Neural cell (in vitro differentiated cells): ENCODE data around the gene POMGNT2. TPM values are rescaled to one million over a fixed set of nuclear protein-coding genes. Genes with fewer than 3 reads are reported as not detected.

Source experiments
- H2AFZ ChIP-seq: fragments of 200-600, 300-800 bp; sonication (generic), shearing (Covaris generic); 2 replicates; pipeline ENCODE4 v1.6.0; 2014; ENCODE audit warnings: low read depth, mild to moderate bottlenecking, antibody characterized with exemption, low read length, moderate library complexity
- H3F3A ChIP-seq: fragments of 200-600 bp; shearing (Covaris generic); 2 replicates; pipeline ENCODE4 v1.6.1; 2016; ENCODE audit warnings: mild to moderate bottlenecking, moderate library complexity, mixed read lengths, antibody characterized with exemption, low read length; ENCODE audit not compliant: insufficient read depth, poor library complexity, severe bottlenecking
- H3K27ac ChIP-seq: fragments of 200-600, 300-800 bp; sonication (generic), shearing (Covaris generic); 2 replicates; pipeline ENCODE4 v1.5.1; 2014; ENCODE audit warnings: mild to moderate bottlenecking, low read length, moderate library complexity
- H3K27me3 ChIP-seq: fragments of 300-800, 200-600 bp; sonication (generic), shearing (Covaris generic); 2 replicates; pipeline ENCODE4 v1.6.0; 2014; ENCODE audit warnings: mild to moderate bottlenecking, low read depth, low read length, moderate library complexity; ENCODE audit not compliant: insufficient read depth
- H3K36me3 ChIP-seq: fragments of 300-800, 200-600 bp; sonication (generic), shearing (Covaris generic); 2 replicates; pipeline ENCODE4 v1.5.1; 2014; ENCODE audit warnings: mild to moderate bottlenecking, antibody characterized with exemption, low read length, moderate library complexity; ENCODE audit not compliant: insufficient read depth
- H3K4me2 ChIP-seq: fragments of 300-800, 200-600 bp; sonication (generic), shearing (Covaris generic); 2 replicates; pipeline ENCODE4 v1.6.0; 2014; ENCODE audit warnings: mild to moderate bottlenecking, low read length
- H3K4me3 ChIP-seq: fragments of 300-800, 200-600 bp; sonication (generic), shearing (Covaris generic); 2 replicates; pipeline ENCODE4 v1.5.1; 2014; ENCODE audit warnings: mild to moderate bottlenecking, low read length, moderate library complexity
- H3K79me2 ChIP-seq: fragments of 200-600 bp; shearing (Covaris generic); replicated peaks from 2 replicates; pipeline ENCODE4 v1.6.0; 2014; ENCODE audit warnings: mild to moderate bottlenecking, low read length, moderate library complexity; ENCODE audit not compliant: insufficient read depth
- H3K9ac ChIP-seq: fragments of 300-800, 200-600 bp; sonication (generic), shearing (Covaris generic); 2 replicates; pipeline ENCODE4 v1.6.1; 2016; ENCODE audit warnings: mild to moderate bottlenecking, low read length, mixed read lengths
- H3K9me2 ChIP-seq: fragments of 200-600 bp; shearing (Covaris generic); 2 replicates; pipeline ENCODE4 v1.6.1; 2016; ENCODE audit warnings: mild to moderate bottlenecking, low read length, mixed read lengths; ENCODE audit not compliant: insufficient read depth
- H3K9me3 ChIP-seq: fragments of 200-600, 300-800 bp; sonication (generic), shearing (Covaris generic); 2 replicates; pipeline ENCODE4 v1.6.1; 2016; ENCODE audit warnings: mild to moderate bottlenecking, mixed run types, low read length, moderate library complexity, mixed read lengths
- H4K20me1 ChIP-seq: fragments of 200-600 bp; shearing (Covaris generic); 2 replicates; pipeline ENCODE4 v1.6.1; 2016; ENCODE audit warnings: mild to moderate bottlenecking, mixed run types; ENCODE audit not compliant: insufficient read depth
- CTCF ChIP-seq: fragments of 450-650 bp; IDR thresholded peaks from 2 replicates; pipeline ENCODE4 v1.5.1; 2014; ENCODE audit warnings: antibody characterized with exemption, mild to moderate bottlenecking, moderate library complexity; ENCODE audit not compliant: poor library complexity, severe bottlenecking
- EP300 ChIP-seq: fragments of 450-650 bp; conservative IDR thresholded peaks from 2 replicates; pipeline ENCODE4 v1.6.1; 2014; ENCODE audit warnings: antibody characterized with exemption, mild to moderate bottlenecking, moderate library complexity; ENCODE audit not compliant: poor library complexity, severe bottlenecking
- EZH2 ChIP-seq: fragments of 200-600, 300-800 bp; shearing (Covaris generic), sonication (generic); IDR thresholded peaks from 2 replicates; pipeline ENCODE4 v1.6.1; 2014; ENCODE audit warnings: antibody characterized with exemption, low read length, borderline replicate concordance, mild to moderate bottlenecking; ENCODE audit not compliant: insufficient read depth, poor library complexity, severe bottlenecking
- MXI1 ChIP-seq: fragments of 450-650 bp; conservative IDR thresholded peaks from 2 replicates; pipeline ENCODE4 v1.6.1; 2014; ENCODE audit warnings: antibody characterized with exemption, mild to moderate bottlenecking; ENCODE audit not compliant: poor library complexity, severe bottlenecking
- POLR2AphosphoS5 ChIP-seq: IDR thresholded peaks from 2 replicates; pipeline ENCODE4 v1.6.1; 2012
- RAD21 ChIP-seq: fragments of 450-650 bp; conservative IDR thresholded peaks from 2 replicates; pipeline ENCODE4 v1.6.1; 2014; ENCODE audit warnings: antibody characterized with exemption, mild to moderate bottlenecking, moderate library complexity
- REST ChIP-seq: IDR thresholded peaks from 2 replicates; pipeline ENCODE4 v1.6.1; 2012; ENCODE audit warnings: borderline replicate concordance
- SMC3 ChIP-seq: fragments of 450-650 bp; conservative IDR thresholded peaks from 2 replicates; pipeline ENCODE4 v1.6.1; 2014; ENCODE audit warnings: antibody characterized with exemption, mild to moderate bottlenecking, moderate library complexity; ENCODE audit not compliant: poor library complexity
- TAF1 ChIP-seq: IDR thresholded peaks from 2 replicates; pipeline ENCODE4 v1.6.1; 2012; ENCODE audit warnings: low read depth
- polyA plus RNA-seq: library from polyadenylated mRNA; depleted of rRNA; stranded (reverse); fragments of >200 nt; gene quantifications from 2 replicates; pipeline ENCODE4 v1.2.3, GENCODE V29; 2014

Gene POMGNT2
- polyA plus RNA-seq, 1 donor from 2014 or later: 25.7 TPM

- Histone ChIP-seq H3K27ac (no peak overlapping the region), H2AFZ (no peak overlapping the region), H3K9me2 (no peaks in the 10 kb centered on the region), H3K79me2 (no peaks in the 10 kb centered on the region), H3K36me3 (no peaks in the 10 kb centered on the region), H3K4me2 (no peak overlapping the region), H3K9ac (no peak overlapping the region), H4K20me1 (no peaks in the 10 kb centered on the region), H3K4me3 (no peak overlapping the region), H3F3A (no peaks in the 10 kb centered on the region), H3K27me3 (no peaks in the 10 kb centered on the region), H3K9me3 (no peaks in the 10 kb centered on the region)
- TF ChIP-seq RAD21: no peak
- no peak for TF ChIP-seq EP300
- no peak for TF ChIP-seq CTCF
- no peak for TF ChIP-seq REST
- TF ChIP-seq TAF1: no peak
- TF ChIP-seq POLR2AphosphoS5: no peak
- TF ChIP-seq MXI1: no peak
- TF ChIP-seq SMC3: no peak
- TF ChIP-seq EZH2: no peak
Measured at GRCh38 chr3:43031889-43032545, 73.9 kb downstream of the POMGNT2 start.

- Histone ChIP-seq H3F3A (no peaks in the 10 kb centered on the region), H3K4me2 (no peak overlapping the region), H2AFZ (no peak overlapping the region), H3K4me3 (no peak overlapping the region), H3K9me3 (no peaks in the 10 kb centered on the region), H3K36me3 (no peaks in the 10 kb centered on the region), H3K27ac (no peak overlapping the region), H3K9me2 (no peaks in the 10 kb centered on the region), H4K20me1 (no peaks in the 10 kb centered on the region), H3K9ac (no peak overlapping the region), H3K79me2 (no peaks in the 10 kb centered on the region), H3K27me3 (no peaks in the 10 kb centered on the region)
- TF ChIP-seq EZH2: no peak
- TF ChIP-seq SMC3: no peak
- no peak for TF ChIP-seq RAD21
- TF ChIP-seq POLR2AphosphoS5: no peak
- TF ChIP-seq REST: no peak
- TF ChIP-seq MXI1: no peak
- no peak for TF ChIP-seq TAF1
- no peak for TF ChIP-seq CTCF
- no peak for TF ChIP-seq EP300
Measured at GRCh38 chr3:43031485-43031884, 74.4 kb downstream of the POMGNT2 start.
